SK-N-SH treated with all-trans-retinoic acid at 6 μM for 48 hours (cell line): ENCODE data around the gene TREH.
A peak's percentile ranks its signal among the peaks of the same experiment; 100 is the strongest.

ENCODE experiments used
- ATAC-seq: fragments of 200-7000 bp; cut with Tn5 transposase; 3 replicates; pipeline ENCODE4 v1.9.1; 2020; ENCODE audit warnings: mild to moderate bottlenecking, moderate library complexity
- ARNTL ChIP-seq: fragments of 450-650 bp; formaldehyde crosslinking; IDR thresholded peaks from 2 replicates; pipeline ENCODE4 v1.5.0; 2020; ENCODE audit warnings: low read depth, mild to moderate bottlenecking, moderate library complexity, borderline replicate concordance
- BACH2 ChIP-seq: fragments of 250-450 bp; sonication (Bioruptor Pico); IDR thresholded peaks from 2 replicates; pipeline ENCODE4 v1.9.0; 2021; ENCODE audit warnings: mild to moderate bottlenecking, borderline replicate concordance
- CREB5 ChIP-seq: fragments of 250-450 bp; sonication (Bioruptor Pico); IDR thresholded peaks from 2 replicates; pipeline ENCODE4 v1.5.1; 2020; ENCODE audit warnings: low read depth, mild to moderate bottlenecking, moderate library complexity
- CSDC2 ChIP-seq: fragments of 250-450 bp; sonication (Bioruptor Pico); IDR thresholded peaks from 2 replicates; pipeline ENCODE4 v1.5.0; 2020; ENCODE audit warnings: mild to moderate bottlenecking, moderate library complexity
- ESRRG ChIP-seq: fragments of 250-450 bp; sonication (Bioruptor Pico); IDR thresholded peaks from 2 replicates; pipeline ENCODE4 v1.6.1; 2021; ENCODE audit warnings: mild to moderate bottlenecking
- GLIS3 ChIP-seq: fragments of 250-450 bp; sonication (Bioruptor Pico); IDR thresholded peaks from 2 replicates; pipeline ENCODE4 v1.5.0; 2020; ENCODE audit warnings: mild to moderate bottlenecking, moderate library complexity
- ISL1 ChIP-seq: fragments of 250-450 bp; sonication (Bioruptor Pico); IDR thresholded peaks from 2 replicates; pipeline ENCODE4 v2.1.2; 2022; ENCODE audit warnings: mild to moderate bottlenecking, moderate library complexity
- OSR1 ChIP-seq: fragments of 250-450 bp; sonication (Bioruptor Pico); IDR thresholded peaks from 2 replicates; pipeline ENCODE4 v1.8.0; 2022; ENCODE audit warnings: moderate library complexity, mild to moderate bottlenecking, inconsistent platforms
- POU6F1 ChIP-seq: fragments of 250-450 bp; sonication (Bioruptor Pico); IDR thresholded peaks from 2 replicates; pipeline ENCODE4 v1.8.0; 2021; ENCODE audit warnings: low read depth, mild to moderate bottlenecking, moderate library complexity, borderline replicate concordance
- PPARA ChIP-seq: fragments of 250-450 bp; sonication (Bioruptor Pico); IDR thresholded peaks from 2 replicates; pipeline ENCODE4 v1.5.0; 2020; ENCODE audit warnings: mild to moderate bottlenecking, borderline replicate concordance
- RARB ChIP-seq: fragments of 250-450 bp; sonication (Bioruptor Pico); IDR thresholded peaks from 2 replicates; pipeline ENCODE4 v1.8.0; 2021; ENCODE audit warnings: mild to moderate bottlenecking, moderate library complexity
- SNAI2 ChIP-seq: fragments of 250-450 bp; sonication (Bioruptor Pico); IDR thresholded peaks from 2 replicates; pipeline ENCODE4 v1.5.0; 2020; ENCODE audit warnings: mild to moderate bottlenecking, moderate library complexity
- TCF4 ChIP-seq: fragments of 250-450 bp; sonication (Bioruptor Pico); IDR thresholded peaks from 2 replicates; pipeline ENCODE4 v1.8.0; 2021; ENCODE audit warnings: mild to moderate bottlenecking, moderate library complexity, borderline replicate concordance
- TOX ChIP-seq: fragments of 250-450 bp; sonication (Bioruptor Pico); IDR thresholded peaks from 2 replicates; pipeline ENCODE4 v1.8.0; 2021; ENCODE audit warnings: mild to moderate bottlenecking, moderate library complexity, borderline replicate concordance
- TSHZ2 ChIP-seq: fragments of 250-450 bp; sonication (Bioruptor Pico); IDR thresholded peaks from 2 replicates; pipeline ENCODE4 v1.5.0; 2020; ENCODE audit warnings: mild to moderate bottlenecking, moderate library complexity
- ZC3H10 ChIP-seq: fragments of 250-450 bp; sonication (Bioruptor Pico); IDR thresholded peaks from 2 replicates; pipeline ENCODE4 v1.5.1; 2021; ENCODE audit warnings: mild to moderate bottlenecking, moderate library complexity
- ZFP30 ChIP-seq: fragments of 450-650 bp; formaldehyde crosslinking; IDR thresholded peaks from 2 replicates; pipeline ENCODE4 v1.5.0; 2022; ENCODE audit warnings: mild to moderate bottlenecking, moderate library complexity
- ZNF565 ChIP-seq: fragments of 450-650 bp; formaldehyde crosslinking; conservative IDR thresholded peaks from 2 replicates; pipeline ENCODE4 v1.5.0; 2020; ENCODE audit warnings: low read depth, mild to moderate bottlenecking, moderate library complexity
- ZNF70 ChIP-seq: fragments of 450-650 bp; formaldehyde crosslinking; IDR thresholded peaks from 2 replicates; pipeline ENCODE4 v1.5.0; 2020; ENCODE audit warnings: mild to moderate bottlenecking, moderate library complexity
- ZNF8 ChIP-seq: fragments of 450-650 bp; formaldehyde crosslinking; IDR thresholded peaks from 2 replicates; pipeline ENCODE4 v1.5.0; 2020; ENCODE audit warnings: mild to moderate bottlenecking, moderate library complexity
- TF ChIP-seq, protein P1 (sequence below): fragments of 250-450 bp; sonication (Bioruptor Pico); IDR thresholded peaks from 2 replicates; pipeline ENCODE4 v1.5.1; 2021; ENCODE audit warnings: mild to moderate bottlenecking, moderate library complexity
- TF ChIP-seq, protein P2 (sequence below): fragments of 250-450 bp; sonication (Bioruptor Pico); IDR thresholded peaks from 2 replicates; pipeline ENCODE4 v1.8.0; 2020; ENCODE audit warnings: mild to moderate bottlenecking, moderate library complexity, borderline replicate concordance

TREH gene

DNA sequence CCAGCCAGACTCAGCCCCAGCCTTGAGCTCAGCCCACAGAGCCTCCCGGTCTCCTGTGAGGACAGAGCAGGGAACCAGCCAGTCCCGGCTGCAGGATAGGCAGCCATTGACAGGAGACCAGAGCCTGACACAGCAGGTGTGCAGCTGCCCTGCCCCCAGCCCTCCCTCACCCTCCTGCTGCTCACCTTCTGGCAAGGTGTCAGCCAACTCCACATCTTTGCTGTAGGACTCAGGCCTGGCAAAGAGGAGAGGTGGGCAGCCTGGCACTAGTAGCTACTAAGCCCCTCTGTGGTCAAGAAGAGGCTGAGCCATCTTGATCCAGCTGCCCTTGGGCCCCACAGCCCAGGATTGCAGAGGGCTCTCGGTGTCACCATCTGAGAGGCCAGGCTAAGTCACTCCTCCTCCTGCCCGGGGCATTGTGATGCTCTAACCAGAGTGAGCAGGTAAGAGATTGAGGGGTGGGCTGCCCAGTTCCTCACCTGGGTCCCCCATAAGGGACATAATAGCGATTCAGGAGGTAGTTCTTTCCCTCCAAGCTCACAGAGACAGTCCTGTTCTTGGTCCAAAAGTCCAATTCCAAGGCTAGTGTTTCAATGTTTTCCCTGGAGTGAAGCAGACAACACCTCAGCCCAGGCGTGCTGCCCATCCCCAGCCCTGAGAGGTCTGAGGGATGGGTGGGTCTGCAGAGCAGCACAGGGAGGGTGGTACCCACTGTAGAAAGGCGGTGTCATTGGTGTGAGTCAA, 18.6 kb downstream of the TREH start:
- no peak for ATAC-seq
- TF ChIP-seq ZFP30 (CRISPR knock-in tag) (no peak), CREB5 (CRISPR knock-in tag) (no peak), ZNF70 (no peak), PPARA (CRISPR knock-in tag) (no peak), SNAI2 (CRISPR knock-in tag) (no peak), ARNTL (no peak), ZC3H10 (CRISPR knock-in tag) (no peak), RARB (CRISPR knock-in tag) (no peak), CSDC2 (no peak), TOX (CRISPR knock-in tag) (no peak), ISL1 (CRISPR knock-in tag) (no peak), ZNF565 (CRISPR knock-in tag) (no peak), POU6F1 (CRISPR knock-in tag) (no peak), GLIS3 (CRISPR knock-in tag) (no peak), ESRRG (CRISPR knock-in tag) (no peak), TCF4 (CRISPR knock-in tag) (no peak), ZNF8 (no peak), OSR1 (CRISPR knock-in tag) (no peak)
- TF ChIP-seq, protein P1, sequence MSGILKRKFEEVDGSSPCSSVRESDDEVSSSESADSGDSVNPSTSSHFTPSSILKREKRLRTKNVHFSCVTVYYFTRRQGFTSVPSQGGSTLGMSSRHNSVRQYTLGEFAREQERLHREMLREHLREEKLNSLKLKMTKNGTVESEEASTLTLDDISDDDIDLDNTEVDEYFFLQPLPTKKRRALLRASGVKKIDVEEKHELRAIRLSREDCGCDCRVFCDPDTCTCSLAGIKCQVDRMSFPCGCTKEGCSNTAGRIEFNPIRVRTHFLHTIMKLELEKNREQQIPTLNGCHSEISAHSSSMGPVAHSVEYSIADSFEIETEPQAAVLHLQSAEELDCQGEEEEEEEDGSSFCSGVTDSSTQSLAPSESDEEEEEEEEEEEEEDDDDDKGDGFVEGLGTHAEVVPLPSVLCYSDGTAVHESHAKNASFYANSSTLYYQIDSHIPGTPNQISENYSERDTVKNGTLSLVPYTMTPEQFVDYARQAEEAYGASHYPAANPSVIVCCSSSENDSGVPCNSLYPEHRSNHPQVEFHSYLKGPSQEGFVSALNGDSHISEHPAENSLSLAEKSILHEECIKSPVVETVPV (CRISPR knock-in tag) = no peak
- TF ChIP-seq, protein P2, sequence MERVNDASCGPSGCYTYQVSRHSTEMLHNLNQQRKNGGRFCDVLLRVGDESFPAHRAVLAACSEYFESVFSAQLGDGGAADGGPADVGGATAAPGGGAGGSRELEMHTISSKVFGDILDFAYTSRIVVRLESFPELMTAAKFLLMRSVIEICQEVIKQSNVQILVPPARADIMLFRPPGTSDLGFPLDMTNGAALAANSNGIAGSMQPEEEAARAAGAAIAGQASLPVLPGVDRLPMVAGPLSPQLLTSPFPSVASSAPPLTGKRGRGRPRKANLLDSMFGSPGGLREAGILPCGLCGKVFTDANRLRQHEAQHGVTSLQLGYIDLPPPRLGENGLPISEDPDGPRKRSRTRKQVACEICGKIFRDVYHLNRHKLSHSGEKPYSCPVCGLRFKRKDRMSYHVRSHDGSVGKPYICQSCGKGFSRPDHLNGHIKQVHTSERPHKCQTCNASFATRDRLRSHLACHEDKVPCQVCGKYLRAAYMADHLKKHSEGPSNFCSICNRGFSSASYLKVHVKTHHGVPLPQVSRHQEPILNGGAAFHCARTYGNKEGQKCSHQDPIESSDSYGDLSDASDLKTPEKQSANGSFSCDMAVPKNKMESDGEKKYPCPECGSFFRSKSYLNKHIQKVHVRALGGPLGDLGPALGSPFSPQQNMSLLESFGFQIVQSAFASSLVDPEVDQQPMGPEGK (CRISPR knock-in tag) = no peak

DNA sequence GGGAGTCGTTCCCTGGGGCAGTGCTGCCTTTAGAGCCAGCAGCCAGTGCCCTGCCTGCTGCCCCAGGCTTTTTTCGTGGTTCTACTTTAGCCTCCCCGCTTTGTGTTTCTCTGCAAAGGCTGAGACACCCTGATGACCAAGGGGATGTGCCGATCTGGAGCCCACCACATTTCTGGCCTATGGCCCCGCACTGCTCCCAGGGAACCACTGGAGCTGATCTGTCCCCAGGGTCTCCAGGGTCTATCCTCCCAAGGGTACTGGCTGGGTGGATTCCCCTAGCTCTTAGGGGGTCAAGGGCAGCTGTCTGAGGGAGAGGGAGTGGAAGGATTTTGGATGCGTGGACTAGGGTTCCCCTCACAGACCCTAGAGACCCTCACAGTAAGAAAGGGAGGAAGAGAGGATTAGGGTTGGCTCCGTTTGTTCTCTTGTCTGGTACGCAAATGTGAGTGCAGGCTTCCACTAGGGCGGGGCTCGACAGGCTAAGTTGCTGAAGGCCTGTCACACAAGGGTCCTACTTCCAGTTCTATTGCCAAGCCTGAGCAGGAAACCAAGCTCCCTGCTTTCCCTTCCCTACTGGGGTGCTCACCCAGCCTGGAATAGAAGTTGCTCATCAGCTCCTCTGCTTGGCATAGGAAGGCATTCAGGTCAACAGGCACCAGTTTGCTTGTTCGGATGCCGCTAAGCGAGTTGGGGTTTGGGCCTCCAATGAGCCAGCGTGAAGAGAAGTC, 19.3 kb downstream of the TREH start:
- no peak for TF ChIP-seq RARB (CRISPR knock-in tag)
- no peak for TF ChIP-seq ZNF70
- no peak for TF ChIP-seq ARNTL
- no peak for TF ChIP-seq BACH2 (CRISPR knock-in tag)
- ATAC-seq = no peak

- ATAC-seq = peak; percentile 87
- TF ChIP-seq TSHZ2 (no peak), GLIS3 (CRISPR knock-in tag) (0 out of 2 replicates have a peak, but pooled peaks have one; percentile 17), TCF4 (CRISPR knock-in tag) (peak; percentile 15; the same call in 1 of the 2 replicates)
Observed at GRCh38 chr11:118659314-118659952, 20.0 kb downstream of the TREH start.
